Spleen (tissue), 11 donors: ENCODE measurements around the gene C21orf58. TPM values are rescaled to one million over a fixed set of nuclear protein-coding genes. Genes with fewer than 3 reads are reported as not detected.
A peak's percentile ranks its signal among the peaks of the same experiment; 100 is the strongest.

Source experiments
- DNase-seq: peaks from one replicate; pipeline ENCODE4 v3.0.0-alpha.2; 2020
- H3K27ac ChIP-seq, 8 donors: fragments of 200-600 bp; sonication (generic) in 7 of 8; 1 replicate in 4 of 8; 2 replicates in 4 of 8; pipeline versions ENCODE4 v1.5.0 to v1.8.0; 2016 to 2021; ENCODE audit warnings: inconsistent platforms in 4 of 8, mild to moderate bottlenecking in 4 of 8, moderate library complexity in 1 of 8
- H3K27me3 ChIP-seq, 7 donors: fragments of 200-600 bp; sonication (generic) in 6 of 7; replicated peaks in 1 of 7; 1 replicate in 4 of 7; 2 replicates in 3 of 7; pipeline versions ENCODE4 v1.5.0 to v1.8.0; 2016 to 2021; ENCODE audit warnings: inconsistent platforms in 3 of 7, mild to moderate bottlenecking in 1 of 7
- H3K36me3 ChIP-seq, 6 donors: fragments of 200-600 bp; sonication (generic) in 5 of 6; 1 replicate in 4 of 6; 2 replicates in 2 of 6; pipeline versions ENCODE4 v1.5.0 to v1.8.0; 2016 to 2021; ENCODE audit warnings: inconsistent platforms in 2 of 6
- H3K4me1 ChIP-seq, 6 donors: fragments of 200-600 bp; sonication (generic) in 5 of 6; 1 replicate in 3 of 6; 2 replicates in 3 of 6; pipeline versions ENCODE4 v1.5.0 to v1.8.0; 2016 to 2021; ENCODE audit warnings: inconsistent platforms in 3 of 6
- H3K4me3 ChIP-seq, 8 donors: fragments of 200-600 bp; sonication (generic) in 7 of 8; 1 replicate in 4 of 8; 2 replicates in 4 of 8; pipeline versions ENCODE4 v1.5.0 to v1.8.0; 2016 to 2021; ENCODE audit warnings: inconsistent platforms in 4 of 8, mild to moderate bottlenecking in 4 of 8, moderate library complexity in 2 of 8
- H3K9me3 ChIP-seq, 8 donors: fragments of 200-600 bp; sonication (generic) in 7 of 8; 1 replicate in 4 of 8; 2 replicates in 4 of 8; pipeline versions ENCODE4 v1.5.0 to v1.8.0; 2016 to 2021; ENCODE audit warnings: inconsistent platforms in 4 of 8
- CTCF ChIP-seq, 11 experiments: fragments of 200-600 bp in 7 of 11; fragments of 450-650 bp in 4 of 11; sonication (generic) in 4 of 11; IDR thresholded peaks in 8 of 11; conservative IDR thresholded peaks in 3 of 11; 1 replicate in 7 of 11; 2 replicates in 4 of 11; pipeline versions ENCODE4 v1.4.0 to v1.8.0; 2016 to 2021; ENCODE audit warnings: antibody characterized with exemption in 11 of 11, inconsistent platforms in 4 of 11, mild to moderate bottlenecking in 1 of 11
- POLR2A ChIP-seq, 3 donors: fragments of 450-650 bp; IDR thresholded peaks; one replicate each; pipeline ENCODE4 v1.5.1; 2017; ENCODE audit warnings: antibody characterized with exemption in 3 of 3, mild to moderate bottlenecking in 1 of 3
- POLR2AphosphoS5 ChIP-seq, 3 donors: sonication (generic); formaldehyde crosslinking; IDR thresholded peaks; one replicate each; pipeline ENCODE4 v1.5.1; 2017; ENCODE audit warnings: antibody characterized with exemption in 3 of 3
- WGBS, 5 donors: extraction: QIAGEN DNeasy Blood & Tissue Kit in 3 of 5; methylation state at CpG; one replicate each; pipeline versions ENCODE4 v1.1.5 to v1.1.7; 2013 to 2018; 5-methylcytosine and 5-hydroxymethylcytosine counted together
- intact Hi-C: fragments of 100-400 bp; cut with DNase I; formaldehyde crosslinking; loops from one replicate; pipeline ENCODE4 v1.15.0; 2023; ENCODE audit warnings: low total_unique reads
- polyA plus RNA-seq, 3 donors: library from polyadenylated mRNA; stranded (reverse); fragments of 200-250 nt; gene quantifications; one replicate each; pipeline ENCODE4 v1.2.1, GENCODE V29; 2013
- total RNA-seq, 7 donors: library from RNA; depleted of rRNA in 3 of 7; stranded (reverse); fragments of >200 nt in 3 of 7; fragmentation: NEBNext Ultra II Directional in 4 of 7; extraction: Animal tissue kit (Norgen Biotek cat#: 25700) in 4 of 7; gene quantifications; one replicate each; pipeline versions ENCODE4 v1.1.0 to v1.2.1, GENCODE V29; 2016 to 2021
- donor health status: healthy with polysubstance abuse.
- donor health status: DM: no; HTN: no; CAD: no; lungs with moderate emphysema.
- donor health status: DM: no; HTN: no; CAD: no.
- donor health status: Bipolar disorder and iron deficiency.
- donor health status: healthy.
- donor health status: DM: no; HTN: no; CAD: no.
- donor health status: DM: yes; HTN: yes; CAD: no.

The C21orf58 gene
- total and polyA plus RNA-seq, 10 donors: 1.4 to 5.8 (median 3.9) TPM

- 87 to 100% (median 96%) methylated on average over 5 of the region's 5 CpGs for WGBS, 5 donors
- DNase-seq: no peak
- Histone ChIP-seq H3K27ac (no peak overlapping the region), H3K27me3 (no peaks in the 10 kb centered on the region), H3K9me3 (no peaks in the 10 kb centered on the region), H3K36me3 (peaks cover 0 to 85% (median 0%) of the 10 kb centered on the region in 6 donors), H3K4me1 (no peaks in the 10 kb centered on the region), H3K4me3 (no peak overlapping the region)
- no peak for TF ChIP-seq POLR2A (IDR thresholded peaks at IDR 0.05)
- no peak for TF ChIP-seq POLR2AphosphoS5 (IDR thresholded peaks at IDR 0.05)
- intact Hi-C loops: no loop called here
Observed at GRCh38 chr21:46304437-46304836, 19.2 kb downstream of the C21orf58 start.

DNA sequence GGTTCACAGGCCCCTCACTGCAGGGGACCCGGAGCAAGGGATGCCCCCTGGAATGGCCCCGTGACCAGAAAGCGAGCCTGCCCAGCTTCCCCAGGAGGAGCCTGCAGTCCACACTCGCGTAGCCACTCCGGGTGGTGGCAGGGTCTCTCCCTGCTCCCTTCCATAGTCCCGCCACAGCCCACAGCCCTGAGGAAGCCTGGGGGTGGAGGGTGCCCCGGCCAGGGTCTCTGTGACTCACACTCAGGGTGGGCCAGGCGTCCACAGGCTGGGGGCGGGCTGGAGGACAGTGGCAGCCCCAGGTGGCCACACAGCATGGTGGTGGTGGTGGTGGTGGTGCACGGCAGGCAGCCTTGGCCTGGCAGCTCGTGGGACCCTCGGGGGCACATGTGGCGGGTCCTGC is 21.9 kb downstream of the C21orf58 start:
- Histone ChIP-seq H3K9me3 (no peaks in the 10 kb centered on the region), H3K4me3 (no peak overlapping the region), H3K4me1 (peaks cover 6 to 15% (median 13%) of the 10 kb centered on the region in 6 donors), H3K36me3 (peaks cover 0 to 63% (median 0%) of the 10 kb centered on the region in 6 donors), H3K27ac (no peak overlapping the region), H3K27me3 (peaks cover 0 to 15% (median 7%) of the 10 kb centered on the region in 7 donors)
- TF ChIP-seq POLR2AphosphoS5 (IDR thresholded peaks at IDR 0.05) (no peak), POLR2A (IDR thresholded peaks at IDR 0.05) (no peak), CTCF (IDR thresholded peaks at IDR 0.05 in 8 of 11, conservative IDR thresholded peaks at IDR 0.05 in 3 of 11) (no peak)
- intact Hi-C loops: no loop called here
- DNase-seq: no peak
- 92 to 97% (median 96%) methylated on average over 10 to 14 of the region's 14 CpGs for WGBS, 5 donors

- 84 to 93% (median 88%) methylated on average over 9 of the region's 9 CpGs for WGBS, 5 donors
- H3K36me3 ChIP-seq: peaks cover 0 to 39% (median 0%) of the 10 kb centered on the region in 6 donors
- intact Hi-C loops: no loop called here
- peaks cover 0 to 20% (median 7%) of the 10 kb centered on the region in 7 donors for H3K27me3 ChIP-seq
- TF ChIP-seq POLR2A (IDR thresholded peaks at IDR 0.05): no peak
- TF ChIP-seq CTCF (IDR thresholded peaks at IDR 0.05 in 8 of 11, conservative IDR thresholded peaks at IDR 0.05 in 3 of 11): no peak
- no peak for TF ChIP-seq POLR2AphosphoS5 (IDR thresholded peaks at IDR 0.05)
- H3K4me3 ChIP-seq: no peak overlapping the region
- H3K9me3 ChIP-seq: no peaks in the 10 kb centered on the region
- no peak for DNase-seq
- peaks cover 6 to 36% (median 19%) of the 10 kb centered on the region in 6 donors for H3K4me1 ChIP-seq
- no peak overlapping the region for H3K27ac ChIP-seq
Observed at GRCh38 chr21:46299167-46299566, 24.5 kb downstream of the C21orf58 start.

DNA sequence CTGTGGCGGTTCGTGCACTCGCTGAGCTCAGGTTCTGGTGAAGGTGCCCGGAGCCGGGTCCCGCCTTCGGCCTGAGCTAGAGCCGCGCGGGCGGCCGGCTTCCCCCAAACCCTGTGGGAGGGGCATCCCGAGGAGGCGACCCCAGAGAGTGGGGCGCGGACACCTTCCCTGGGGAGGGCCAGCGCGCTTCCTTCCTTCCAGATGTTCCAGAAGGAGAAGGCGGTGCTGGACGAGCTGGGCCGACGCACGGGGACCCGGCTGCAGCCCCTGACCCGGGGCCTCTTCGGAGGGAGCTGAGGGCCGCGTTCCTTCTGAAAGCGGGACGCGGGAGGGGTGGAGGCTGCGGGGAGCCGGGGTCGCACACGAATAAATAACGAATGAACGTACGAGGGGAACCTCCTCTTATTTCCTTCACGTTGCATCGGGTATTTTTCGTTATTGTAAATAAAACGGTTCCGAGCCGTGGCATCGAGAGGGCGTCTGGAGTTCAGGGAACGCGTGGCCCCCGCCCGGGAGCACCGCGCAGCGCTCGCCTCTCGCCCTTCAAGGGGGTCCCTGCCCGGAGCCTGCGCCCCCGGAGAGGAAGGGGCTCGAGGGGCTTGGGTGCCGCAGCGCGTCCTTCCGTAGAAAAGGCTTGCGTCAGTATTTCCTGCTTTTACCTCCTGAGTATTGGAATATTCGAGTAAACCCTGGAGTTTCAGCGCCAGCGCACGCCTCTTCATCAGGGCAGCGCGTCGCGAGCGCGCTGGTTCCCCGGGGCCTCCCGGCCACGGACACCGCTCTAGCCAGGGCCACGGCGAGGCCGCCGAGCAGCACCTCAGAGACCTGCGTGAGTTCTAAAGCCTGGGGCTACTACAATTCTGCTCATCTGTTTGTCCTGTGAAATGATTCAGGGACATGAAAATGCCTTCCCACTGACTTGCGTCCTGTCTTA is 26.1 kb downstream of the C21orf58 start:
- Histone ChIP-seq H3K27ac (peak overlapping the region in 6 of 8 donors; percentile 32 to 79 (median 54)), H3K36me3 (peaks cover 0 to 35% (median 0%) of the 10 kb centered on the region in 6 donors), H3K27me3 (peaks cover 0 to 20% (median 7%) of the 10 kb centered on the region in 7 donors), H3K4me1 (peaks cover 6 to 36% (median 19%) of the 10 kb centered on the region in 6 donors), H3K4me3 (peak overlapping the region; percentile 33 to 68 (median 47)), H3K9me3 (no peaks in the 10 kb centered on the region)
- WGBS, 5 donors: 3 to 23% (median 7%) methylated on average over 29 to 84 of the region's 84 CpGs
- intact Hi-C loops: no loop called here
- DNase-seq: peak; percentile 76
- TF ChIP-seq CTCF (IDR thresholded peaks at IDR 0.05 in 8 of 11, conservative IDR thresholded peaks at IDR 0.05 in 3 of 11) (no peak), POLR2AphosphoS5 (IDR thresholded peaks at IDR 0.05) (peak in 2 of 3 donors; percentile 33 to 54)
